Stimulated activated CD8-positive, alpha-beta memory T cell treated with anti-CD3 and anti-CD28 coated beads, Interleukin-7, amount 100 ng/mL, for 1 hour (primary cell): ENCODE measurements around the gene EFCAB8.

Experiments
- DNase-seq, 2 donors: peaks; one replicate each; pipeline ENCODE4 v3.0.0-alpha.2; 2020; ENCODE audit warnings: low read depth in 2 of 2

EFCAB8 gene

GRCh38 chr20:33007376-33008335 is 148.9 kb downstream of the EFCAB8 start, which contains the start of gene BPIFB2:
Gene BPIFB2 (plus strand): TSS chr20:33007704. CDS start chr20:33008575, 871 bp downstream.
- DNase-seq = no peak

- DNase-seq = no peak
Observed at GRCh38 chr20:33008336-33009213, 149.9 kb downstream of the EFCAB8 start.

- no peak for DNase-seq
Observed at GRCh38 chr20:33009214-33010132, 150.8 kb downstream of the EFCAB8 start.

DNA sequence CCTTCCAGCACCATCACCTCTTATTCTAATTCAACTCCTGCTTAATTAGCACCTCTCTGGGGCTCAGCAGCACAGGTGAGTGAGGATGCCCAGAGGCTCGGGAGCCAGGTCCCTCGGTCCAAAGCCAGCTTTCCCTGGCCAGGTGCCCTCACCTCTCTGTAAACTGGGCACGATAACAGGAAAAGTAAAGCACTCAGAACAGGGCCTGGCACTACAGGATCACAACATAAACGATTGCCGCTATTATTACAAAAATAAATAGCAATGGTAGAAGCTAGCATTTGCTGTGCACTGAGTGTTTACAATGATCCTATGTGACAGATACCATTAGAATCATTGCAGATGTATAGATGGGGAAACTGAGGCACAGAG is 151.4 kb downstream of the EFCAB8 start:
- DNase-seq = no peak

GRCh38 chr20:33010674-33011449 is 152.1 kb downstream of the EFCAB8 start:
- no peak for DNase-seq
